ENCODE data around the gene USP40. TPM values are rescaled to one million over a fixed set of nuclear protein-coding genes. Genes with fewer than 3 reads are reported as not detected.

The USP40 gene
- total and polyA plus RNA-seq, 7 experiments from 2014 or later = 3.9 to 24.3 (median 16.4) TPM

DNA sequence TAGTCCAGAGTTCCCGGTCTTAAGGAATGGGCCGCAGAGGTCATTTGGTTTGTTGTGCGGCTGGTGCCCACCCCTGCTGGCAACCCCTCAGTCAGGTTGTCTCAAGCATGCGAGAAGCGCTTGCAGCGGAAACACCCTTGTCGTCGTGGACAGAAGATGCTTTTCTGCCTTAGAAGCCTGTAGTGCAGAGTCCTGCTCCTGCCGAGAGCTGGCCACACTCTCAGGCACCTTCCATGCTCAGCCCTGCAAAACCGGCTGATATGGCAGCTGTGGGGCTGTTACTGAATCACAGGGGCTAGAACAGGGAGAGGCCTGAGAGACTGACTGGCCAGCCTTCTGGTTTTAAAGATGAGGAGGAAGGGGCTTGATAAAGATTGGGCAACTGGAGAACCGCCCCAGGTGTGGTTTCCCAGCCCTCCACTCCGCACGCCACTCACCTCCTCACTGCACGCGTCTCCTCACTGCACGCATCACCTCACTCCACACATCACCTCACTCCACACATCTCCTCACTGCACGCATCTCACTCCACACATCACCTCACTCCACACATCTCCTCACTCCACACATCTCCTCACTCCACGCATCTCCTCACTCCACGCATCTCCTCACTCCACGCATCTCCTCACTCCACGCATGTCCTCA, 103.6 kb downstream of the USP40 start:
- intact Hi-C loops (cut with micrococcal nuclease) = no loop called here
- Histone ChIP-seq H3K27me3 (ENCODE audit: control insufficient read depth in 2 of 2, insufficient read depth in 2 of 2, low read length in 2 of 2) (no peaks in the 10 kb centered on the region), H3K9me3 (ENCODE audit: control insufficient read depth in 2 of 3, low read length in 3 of 3) (no peaks in the 10 kb centered on the region), H3K36me3 (ENCODE audit: control insufficient read depth in 2 of 3, insufficient read depth in 3 of 3, low read length in 3 of 3) (peaks cover under 1 to 95% (median 24%) of the 10 kb centered on the region in 3 experiments), H3K27ac (ENCODE audit: low read depth, low read length) (no peak overlapping the region), H3K4me1 (ENCODE audit: control insufficient read depth in 2 of 2, insufficient read depth in 2 of 2, low read length in 2 of 2) (no peaks in the 10 kb centered on the region), H3K4me3 (ENCODE audit: low read length) (no peak overlapping the region)
- Mint-ChIP-seq H3K27me3 (no peaks in the 10 kb centered on the region), H3K36me3 (peaks cover 9 to 75% (median 29%) of the 10 kb centered on the region in 5 donors), H3K27ac (no peak overlapping the region), H3K9me3 (no peaks in the 10 kb centered on the region), H3K4me1 (no peaks in the 10 kb centered on the region), H3K4me3 (no peak overlapping the region)
- CTCF ChIA-PET = no interaction called here
- DNase-seq (no peak), ATAC-seq (no peak)
- POLR2A ChIA-PET = interaction anchor here (0.9 kb wide), 1 partner anchor 58 kb away, joined by 3 read pairs; no protein-coding TSS in a partner anchor

DNA sequence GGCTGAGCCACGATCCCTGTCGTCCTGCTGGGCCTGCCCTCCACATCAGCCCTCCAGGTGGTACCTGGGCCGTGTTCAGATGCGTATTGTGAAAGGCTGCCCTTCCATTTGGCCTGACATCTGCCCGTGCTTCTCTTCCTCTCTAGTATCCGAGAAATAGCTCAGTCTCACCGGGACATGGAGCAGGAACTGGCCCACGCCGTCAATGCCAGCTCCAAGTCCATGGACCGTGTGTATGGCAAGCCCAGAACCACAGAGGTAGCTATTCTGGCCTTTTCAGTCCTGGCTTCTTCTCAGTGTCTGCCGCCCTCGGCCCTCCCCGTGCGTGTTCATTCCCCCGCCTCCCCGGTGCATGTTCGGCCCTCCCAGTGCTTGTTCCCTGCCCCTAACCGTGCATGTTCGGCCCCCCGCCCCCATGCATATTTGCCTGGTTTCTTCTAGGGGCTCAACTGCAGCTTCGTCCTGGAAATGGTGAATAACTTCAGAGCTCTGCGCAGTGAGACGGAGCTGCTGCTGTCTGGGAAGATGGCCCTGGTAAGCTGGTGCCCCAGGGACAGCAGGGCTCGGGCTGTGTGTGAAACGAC, 104.3 kb downstream of the USP40 start:
- intact Hi-C loops (cut with micrococcal nuclease) = no loop called here
- ATAC-seq (no peak), DNase-seq (no peak)
- Histone ChIP-seq H3K9me3 (ENCODE audit: control insufficient read depth in 2 of 3, low read length in 3 of 3) (no peaks in the 10 kb centered on the region), H3K27me3 (ENCODE audit: control insufficient read depth in 2 of 2, insufficient read depth in 2 of 2, low read length in 2 of 2) (no peaks in the 10 kb centered on the region), H3K4me1 (ENCODE audit: control insufficient read depth in 2 of 2, insufficient read depth in 2 of 2, low read length in 2 of 2) (no peaks in the 10 kb centered on the region), H3K36me3 (ENCODE audit: control insufficient read depth in 2 of 3, insufficient read depth in 3 of 3, low read length in 3 of 3) (peaks cover 3 to 95% (median 24%) of the 10 kb centered on the region in 3 experiments), H3K27ac (ENCODE audit: low read depth, low read length) (no peak overlapping the region), H3K4me3 (ENCODE audit: low read length) (no peak overlapping the region)
- H3K9me3 Mint-ChIP-seq = no peaks in the 10 kb centered on the region
- no peaks in the 10 kb centered on the region for H3K27me3 Mint-ChIP-seq
- H3K4me3 Mint-ChIP-seq = no peak overlapping the region
- H3K27ac Mint-ChIP-seq = no peak overlapping the region
- ChIA-PET CTCF (no interaction called here), POLR2A (interaction anchor here (0.9 kb wide), 1 partner anchor 58 kb away, joined by 3 read pairs; no protein-coding TSS in a partner anchor)
- peaks cover 15 to 75% (median 28%) of the 10 kb centered on the region in 5 donors for H3K36me3 Mint-ChIP-seq
- H3K4me1 Mint-ChIP-seq = no peaks in the 10 kb centered on the region

GRCh38 chr2:233461481-233461891, 105.1 kb downstream of the USP40 start:
- H3K36me3 Mint-ChIP-seq = peaks cover 17 to 72% (median 29%) of the 10 kb centered on the region in 5 donors

GRCh38 chr2:233460726-233461441, 105.7 kb downstream of the USP40 start:
- Histone ChIP-seq H3K9me3 (ENCODE audit: control insufficient read depth in 2 of 3, low read length in 3 of 3) (no peaks in the 10 kb centered on the region), H3K36me3 (ENCODE audit: control insufficient read depth in 2 of 3, insufficient read depth in 3 of 3, low read length in 3 of 3) (peaks cover 4 to 95% (median 34%) of the 10 kb centered on the region in 3 experiments), H3K27ac (ENCODE audit: low read depth, low read length) (no peak overlapping the region), H3K27me3 (ENCODE audit: control insufficient read depth in 2 of 2, insufficient read depth in 2 of 2, low read length in 2 of 2) (no peaks in the 10 kb centered on the region), H3K4me3 (ENCODE audit: low read length) (no peak overlapping the region), H3K4me1 (ENCODE audit: control insufficient read depth in 2 of 2, insufficient read depth in 2 of 2, low read length in 2 of 2) (no peaks in the 10 kb centered on the region)
- POLR2A ChIA-PET = no interaction called here
- Mint-ChIP-seq H3K27ac (no peak overlapping the region), H3K36me3 (peaks cover 17 to 69% (median 27%) of the 10 kb centered on the region in 5 donors), H3K9me3 (no peaks in the 10 kb centered on the region), H3K27me3 (no peaks in the 10 kb centered on the region), H3K4me1 (no peaks in the 10 kb centered on the region), H3K4me3 (no peak overlapping the region)
- intact Hi-C loops (cut with micrococcal nuclease) = no loop called here
- ATAC-seq (no peak), DNase-seq (no peak)
- CTCF ChIA-PET = no interaction called here

More at GRCh38 chr2:233461481-233461891, 105.1 kb downstream of the USP40 start:
- no peaks in the 10 kb centered on the region for H3K4me1 Mint-ChIP-seq
- no peaks in the 10 kb centered on the region for H3K27me3 ChIP-seq (ENCODE audit: control insufficient read depth in 2 of 2, insufficient read depth in 2 of 2, low read length in 2 of 2)
- ChIA-PET CTCF (no interaction called here), POLR2A (no interaction called here)
- H3K9me3 ChIP-seq (ENCODE audit: control insufficient read depth in 2 of 3, low read length in 3 of 3) = no peaks in the 10 kb centered on the region
- H3K4me1 ChIP-seq (ENCODE audit: control insufficient read depth in 2 of 2, insufficient read depth in 2 of 2, low read length in 2 of 2) = no peaks in the 10 kb centered on the region
- no peaks in the 10 kb centered on the region for H3K9me3 Mint-ChIP-seq
- H3K4me3 Mint-ChIP-seq = no peak overlapping the region
- intact Hi-C loops (cut with micrococcal nuclease) = no loop called here
- DNase-seq (no peak), ATAC-seq (no peak)
- H3K36me3 ChIP-seq (ENCODE audit: control insufficient read depth in 2 of 3, insufficient read depth in 3 of 3, low read length in 3 of 3) = peaks cover 3 to 95% (median 31%) of the 10 kb centered on the region in 3 experiments
- H3K27ac Mint-ChIP-seq = peak overlapping the region in 2 of 9 donors; percentile 48 to 54
- no peaks in the 10 kb centered on the region for H3K27me3 Mint-ChIP-seq
- H3K4me3 ChIP-seq (ENCODE audit: low read length) = no peak overlapping the region
- no peak overlapping the region for H3K27ac ChIP-seq (ENCODE audit: low read depth, low read length)

- H3K4me3 ChIP-seq (ENCODE audit: low read length) = no peak overlapping the region
- peaks cover 17 to 74% (median 32%) of the 10 kb centered on the region in 5 donors for H3K36me3 Mint-ChIP-seq
These were observed 107.2 kb downstream of the USP40 start for GRCh38 chr2:233459426-233459825.

DNA sequence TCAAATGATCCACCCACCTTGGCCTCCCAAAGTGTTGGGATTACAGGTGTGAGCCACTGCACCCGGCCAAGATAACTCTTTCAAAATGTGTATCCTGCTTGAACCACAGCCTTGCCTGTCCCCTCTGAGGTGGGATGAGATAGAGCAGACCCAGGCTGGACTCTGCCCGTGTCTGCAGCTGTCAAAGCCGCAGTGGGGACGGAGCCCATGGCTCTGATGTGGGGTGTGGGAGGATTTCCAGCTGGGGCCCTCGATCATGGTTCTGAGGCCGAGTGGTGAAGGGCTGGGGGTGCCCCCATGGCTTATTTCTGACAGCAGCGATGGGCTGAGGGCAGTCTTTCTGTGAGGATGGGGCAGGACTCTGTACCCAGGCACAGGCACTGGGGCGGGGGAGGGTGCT, 107.8 kb downstream of the USP40 start:
- no peak overlapping the region for H3K27ac ChIP-seq (ENCODE audit: low read depth, low read length)
- Mint-ChIP-seq H3K4me3 (no peak overlapping the region), H3K4me1 (no peaks in the 10 kb centered on the region), H3K27me3 (no peaks in the 10 kb centered on the region), H3K27ac (peak overlapping the region in 1 of 9 donors; percentile 52), H3K36me3 (peaks cover 11 to 73% (median 33%) of the 10 kb centered on the region in 5 donors), H3K9me3 (no peaks in the 10 kb centered on the region)
- CTCF ChIA-PET = no interaction called here
- ATAC-seq = no peak
- intact Hi-C loops (cut with micrococcal nuclease) = no loop called here
- DNase-seq = no peak
- no peaks in the 10 kb centered on the region for H3K9me3 ChIP-seq (ENCODE audit: control insufficient read depth in 2 of 3, low read length in 3 of 3)
- POLR2A ChIA-PET = no interaction called here
- no peak overlapping the region for H3K4me3 ChIP-seq (ENCODE audit: low read length)
- H3K27me3 ChIP-seq (ENCODE audit: control insufficient read depth in 2 of 2, insufficient read depth in 2 of 2, low read length in 2 of 2) = no peaks in the 10 kb centered on the region
- H3K36me3 ChIP-seq (ENCODE audit: control insufficient read depth in 2 of 3, insufficient read depth in 3 of 3, low read length in 3 of 3) = peaks cover 24 to 100% (median 46%) of the 10 kb centered on the region in 3 experiments
- no peaks in the 10 kb centered on the region for H3K4me1 ChIP-seq (ENCODE audit: control insufficient read depth in 2 of 2, insufficient read depth in 2 of 2, low read length in 2 of 2)

More at GRCh38 chr2:233459426-233459825, 107.2 kb downstream of the USP40 start:
- H3K27me3 Mint-ChIP-seq = no peaks in the 10 kb centered on the region
- Histone ChIP-seq H3K4me1 (ENCODE audit: control insufficient read depth in 2 of 2, insufficient read depth in 2 of 2, low read length in 2 of 2) (no peaks in the 10 kb centered on the region), H3K36me3 (ENCODE audit: control insufficient read depth in 2 of 3, insufficient read depth in 3 of 3, low read length in 3 of 3) (peaks cover 18 to 100% (median 46%) of the 10 kb centered on the region in 3 experiments), H3K27me3 (ENCODE audit: control insufficient read depth in 2 of 2, insufficient read depth in 2 of 2, low read length in 2 of 2) (no peaks in the 10 kb centered on the region), H3K27ac (ENCODE audit: low read depth, low read length) (no peak overlapping the region), H3K9me3 (ENCODE audit: control insufficient read depth in 2 of 3, low read length in 3 of 3) (no peaks in the 10 kb centered on the region)
- no peak overlapping the region for H3K4me3 Mint-ChIP-seq
- DNase-seq = no peak
- intact Hi-C loops (cut with micrococcal nuclease) = no loop called here
- no peaks in the 10 kb centered on the region for H3K9me3 Mint-ChIP-seq
- H3K27ac Mint-ChIP-seq = peak overlapping the region in 1 of 9 donors; percentile 72
- CTCF ChIA-PET = no interaction called here
- POLR2A ChIA-PET = no interaction called here
- no peaks in the 10 kb centered on the region for H3K4me1 Mint-ChIP-seq
- ATAC-seq = no peak

All from naive thymus-derived CD4-positive, alpha-beta T cell (primary cell).